Activated naive CD4-positive, alpha-beta T cell treated with anti-CD3 and anti-CD28 coated beads, Interleukin-2, amount 50 U/mL, for 24 hours (primary cell): ENCODE results near the gene MORN3.
A peak's percentile ranks its signal among the peaks of the same experiment; 100 is the strongest.

ENCODE experiments used
- H3K27ac Mint-ChIP-seq: one replicate; pipeline ENCODE4 v1.8.0; 2021; ENCODE audit warnings: mild to moderate bottlenecking, mixed read lengths
- H3K27me3 Mint-ChIP-seq: one replicate; pipeline ENCODE4 v1.8.0; 2021; ENCODE audit warnings: mixed read lengths
- H3K36me3 Mint-ChIP-seq: one replicate; pipeline ENCODE4 v1.8.0; 2021; ENCODE audit warnings: mixed read lengths
- H3K4me1 Mint-ChIP-seq: one replicate; pipeline ENCODE4 v1.8.0; 2021; ENCODE audit warnings: mixed read lengths
- H3K4me3 Mint-ChIP-seq: one replicate; pipeline ENCODE4 v1.8.0; 2021; ENCODE audit warnings: mild to moderate bottlenecking, mixed read lengths
- H3K9me3 Mint-ChIP-seq: one replicate; pipeline ENCODE4 v1.8.0; 2021; ENCODE audit warnings: mixed read lengths

MORN3 gene

GRCh38 chr12:121632069-121632970 is 37.1 kb downstream of the MORN3 start:
- peak overlapping the region; percentile 75 for H3K4me3 Mint-ChIP-seq
- peak overlapping the region; percentile 92 for H3K27ac Mint-ChIP-seq
- no peaks in the 10 kb centered on the region for H3K27me3 Mint-ChIP-seq
- peaks cover 76% of the 10 kb centered on the region for H3K4me1 Mint-ChIP-seq
- H3K9me3 Mint-ChIP-seq: no peaks in the 10 kb centered on the region
- peaks cover 12% of the 10 kb centered on the region for H3K36me3 Mint-ChIP-seq

DNA sequence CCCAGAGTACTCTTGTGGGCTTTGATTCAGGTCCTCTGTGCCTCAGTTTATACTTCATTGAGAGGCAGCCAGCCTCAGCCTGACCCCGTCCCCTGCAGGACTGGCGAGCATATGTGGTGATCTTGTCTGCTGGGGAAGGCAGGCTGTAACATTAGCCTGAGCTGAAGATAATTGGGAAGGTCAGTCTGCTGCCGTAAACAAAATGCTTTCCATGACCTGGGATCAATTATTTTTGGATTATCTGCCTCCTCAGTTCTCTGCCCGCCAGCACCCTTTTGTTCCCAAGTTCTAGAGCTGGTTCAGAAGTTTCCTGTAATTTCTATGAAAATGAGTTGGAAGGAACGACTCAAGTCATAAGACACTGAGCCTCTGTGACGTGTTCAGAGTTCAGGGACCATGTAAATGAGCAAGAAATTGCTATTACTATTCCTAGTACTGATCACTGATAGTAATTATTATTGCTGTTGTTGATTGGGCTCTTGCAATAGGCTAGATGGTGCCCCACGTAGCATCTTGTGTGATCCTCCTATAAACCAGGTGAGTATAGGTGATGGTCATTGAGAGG is 38.6 kb downstream of the MORN3 start:
- Mint-ChIP-seq H3K4me3 (peak overlapping the region; percentile 72), H3K4me1 (peaks cover 67% of the 10 kb centered on the region), H3K9me3 (no peaks in the 10 kb centered on the region), H3K27me3 (no peaks in the 10 kb centered on the region), H3K27ac (peak overlapping the region; percentile 98), H3K36me3 (peaks cover 12% of the 10 kb centered on the region)

GRCh38 chr12:121628536-121628935 is 40.9 kb downstream of the MORN3 start:
- Mint-ChIP-seq H3K4me1 (peaks cover 68% of the 10 kb centered on the region), H3K27me3 (no peaks in the 10 kb centered on the region), H3K36me3 (peaks cover 12% of the 10 kb centered on the region), H3K27ac (peak overlapping the region; percentile 98), H3K4me3 (peak overlapping the region; percentile 96), H3K9me3 (no peaks in the 10 kb centered on the region)

DNA sequence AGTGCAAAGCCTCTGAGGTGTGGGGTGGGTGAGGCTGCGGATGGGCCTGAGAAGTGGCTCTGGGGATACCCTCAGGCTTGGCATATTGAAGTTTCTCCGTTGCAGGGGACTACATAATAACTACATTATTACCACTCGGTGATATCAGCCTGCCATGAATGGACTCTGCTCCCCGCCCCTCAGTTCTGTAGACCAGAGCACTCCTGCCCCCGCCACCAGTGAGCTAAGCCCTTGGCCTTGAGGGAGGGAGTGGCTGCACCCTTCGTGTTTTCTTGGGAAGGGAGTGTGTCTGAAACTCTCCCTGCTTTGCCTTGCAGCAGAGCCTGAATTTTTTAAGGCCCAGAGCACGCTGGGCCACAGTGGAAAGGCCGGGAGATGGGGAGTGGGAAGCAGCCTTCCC is 41.4 kb downstream of the MORN3 start:
- Mint-ChIP-seq H3K9me3 (no peaks in the 10 kb centered on the region), H3K4me3 (peak overlapping the region; percentile 96), H3K36me3 (peaks cover 12% of the 10 kb centered on the region), H3K27me3 (no peaks in the 10 kb centered on the region), H3K27ac (peak overlapping the region; percentile 96), H3K4me1 (peaks cover 66% of the 10 kb centered on the region)

DNA sequence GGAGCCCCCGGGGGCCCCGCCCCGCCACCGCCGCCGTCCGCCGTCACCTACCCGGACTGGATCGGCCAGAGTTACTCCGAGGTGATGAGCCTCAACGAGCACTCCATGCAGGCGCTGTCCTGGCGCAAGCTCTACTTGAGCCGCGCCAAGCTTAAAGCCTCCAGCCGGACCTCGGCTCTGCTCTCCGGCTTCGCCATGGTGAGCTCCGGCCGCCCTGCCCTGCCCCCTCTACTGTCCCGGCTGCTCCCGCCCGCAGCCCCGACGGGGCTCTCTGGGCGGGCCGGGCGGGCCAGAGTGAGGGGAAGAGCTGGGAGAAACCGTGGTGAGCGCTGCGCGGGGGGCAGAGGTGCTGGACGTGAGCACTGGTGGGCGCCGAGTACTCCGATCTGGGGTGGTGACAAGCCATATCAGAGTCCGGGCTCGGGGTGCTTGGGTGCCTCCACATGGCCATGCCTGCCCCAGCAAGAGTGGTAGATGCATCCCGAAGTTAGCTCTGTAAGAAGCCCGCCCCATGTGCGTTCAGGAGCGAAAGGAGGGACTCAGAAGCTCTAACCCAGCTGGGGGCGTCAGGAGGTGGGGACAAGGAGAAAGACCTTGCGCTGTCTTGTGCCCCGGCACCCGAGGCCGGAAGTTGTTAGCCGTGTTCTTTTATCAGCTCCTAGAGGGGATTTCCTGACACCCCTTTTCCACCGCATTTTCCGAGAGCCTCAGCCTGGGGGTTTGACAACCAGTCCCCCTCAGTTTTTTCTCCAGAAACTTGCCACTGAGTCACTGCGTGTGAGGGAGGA is 42.4 kb downstream of the MORN3 start:
- Mint-ChIP-seq H3K9me3 (no peaks in the 10 kb centered on the region), H3K4me3 (peak overlapping the region; percentile 96), H3K27me3 (no peaks in the 10 kb centered on the region), H3K36me3 (peaks cover 11% of the 10 kb centered on the region), H3K4me1 (peaks cover 57% of the 10 kb centered on the region), H3K27ac (peak overlapping the region; percentile 96)

GRCh38 chr12:121626087-121626852 is 43.2 kb downstream of the MORN3 start, which contains the start of gene ORAI1:
ORAI1 (plus strand) TSS chr12:121626530.
- Mint-ChIP-seq H3K9me3 (no peaks in the 10 kb centered on the region), H3K27ac (peak within 1 kb of the TSS; percentile 96), H3K4me3 (peak within 1 kb of the TSS; percentile 96), H3K36me3 (peaks cover 8% of the 10 kb centered on the region), H3K4me1 (peaks cover 49% of the 10 kb centered on the region), H3K27me3 (no peaks in the 10 kb centered on the region)

DNA sequence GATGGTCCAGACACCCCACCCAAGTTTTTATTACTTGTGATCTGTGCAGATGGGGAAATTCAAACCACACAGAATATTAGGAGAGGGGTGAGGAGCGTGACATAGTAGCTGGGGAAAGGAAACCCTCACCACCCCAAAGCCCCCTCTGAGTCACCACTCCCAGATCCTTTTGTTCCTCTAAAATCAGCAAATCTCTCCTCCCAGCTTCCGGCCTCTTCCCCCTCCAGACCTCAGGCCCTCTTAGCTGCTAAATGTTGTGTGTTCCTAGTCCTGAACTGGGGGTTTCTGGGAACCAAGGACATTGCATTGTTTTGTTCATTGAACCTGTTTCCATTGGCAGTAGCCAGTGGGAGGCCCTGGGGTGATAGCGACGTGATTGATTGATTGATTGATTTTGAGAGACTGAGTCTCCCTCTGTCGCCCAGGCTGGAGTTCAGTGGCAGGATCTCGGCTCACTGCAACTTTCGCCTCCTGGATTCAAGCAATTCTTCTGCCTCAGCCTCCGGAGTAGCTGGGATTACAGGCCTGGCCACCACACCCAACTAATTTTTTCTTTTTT is 49.0 kb downstream of the MORN3 start:
- Mint-ChIP-seq H3K36me3 (no peaks in the 10 kb centered on the region), H3K4me1 (peaks cover 11% of the 10 kb centered on the region), H3K4me3 (no peak overlapping the region), H3K27ac (no peak overlapping the region), H3K27me3 (no peaks in the 10 kb centered on the region), H3K9me3 (no peaks in the 10 kb centered on the region)

- H3K4me1 Mint-ChIP-seq: peaks cover 11% of the 10 kb centered on the region
Measured at GRCh38 chr12:121618659-121619233, 50.7 kb downstream of the MORN3 start.

GRCh38 chr12:121614872-121615467 is 54.5 kb downstream of the MORN3 start:
- Mint-ChIP-seq H3K36me3 (no peaks in the 10 kb centered on the region), H3K4me3 (no peak overlapping the region), H3K27me3 (no peaks in the 10 kb centered on the region), H3K27ac (no peak overlapping the region), H3K4me1 (peaks cover 7% of the 10 kb centered on the region), H3K9me3 (no peaks in the 10 kb centered on the region)

More at GRCh38 chr12:121618659-121619233, 50.7 kb downstream of the MORN3 start:
- no peak overlapping the region for H3K27ac Mint-ChIP-seq
- no peaks in the 10 kb centered on the region for H3K36me3 Mint-ChIP-seq
- no peak overlapping the region for H3K4me3 Mint-ChIP-seq
- H3K9me3 Mint-ChIP-seq: no peaks in the 10 kb centered on the region
- no peaks in the 10 kb centered on the region for H3K27me3 Mint-ChIP-seq

DNA sequence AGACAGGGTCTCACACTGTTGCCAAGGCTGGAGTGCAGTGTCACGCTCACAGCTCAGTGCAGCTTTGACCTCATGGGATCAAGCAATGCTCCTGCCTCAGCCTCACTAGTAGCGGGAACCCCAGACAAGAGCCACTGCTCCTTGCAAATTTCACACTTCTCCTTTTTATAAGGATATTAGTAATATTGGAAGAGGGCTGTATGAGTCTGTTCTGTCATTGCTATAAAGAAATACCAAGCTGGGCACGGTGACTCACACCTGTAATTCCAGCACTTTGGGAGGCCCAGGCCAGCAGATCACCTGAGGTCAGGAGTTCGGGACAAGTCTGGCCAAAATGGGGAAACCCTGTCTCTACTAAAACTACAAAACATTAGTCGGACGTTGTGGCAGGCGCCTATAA is 56.0 kb downstream of the MORN3 start:
- H3K36me3 Mint-ChIP-seq: no peaks in the 10 kb centered on the region
- no peak overlapping the region for H3K27ac Mint-ChIP-seq
- no peaks in the 10 kb centered on the region for H3K27me3 Mint-ChIP-seq
- H3K4me1 Mint-ChIP-seq: peaks cover 7% of the 10 kb centered on the region
- H3K4me3 Mint-ChIP-seq: no peak overlapping the region
- H3K9me3 Mint-ChIP-seq: no peaks in the 10 kb centered on the region

GRCh38 chr12:121611306-121611705 is 58.1 kb downstream of the MORN3 start:
- H3K4me3 Mint-ChIP-seq: no peak overlapping the region
- peaks cover 7% of the 10 kb centered on the region for H3K4me1 Mint-ChIP-seq
- H3K27ac Mint-ChIP-seq: no peak overlapping the region
- H3K36me3 Mint-ChIP-seq: no peaks in the 10 kb centered on the region
- H3K27me3 Mint-ChIP-seq: no peaks in the 10 kb centered on the region
- H3K9me3 Mint-ChIP-seq: no peaks in the 10 kb centered on the region

DNA sequence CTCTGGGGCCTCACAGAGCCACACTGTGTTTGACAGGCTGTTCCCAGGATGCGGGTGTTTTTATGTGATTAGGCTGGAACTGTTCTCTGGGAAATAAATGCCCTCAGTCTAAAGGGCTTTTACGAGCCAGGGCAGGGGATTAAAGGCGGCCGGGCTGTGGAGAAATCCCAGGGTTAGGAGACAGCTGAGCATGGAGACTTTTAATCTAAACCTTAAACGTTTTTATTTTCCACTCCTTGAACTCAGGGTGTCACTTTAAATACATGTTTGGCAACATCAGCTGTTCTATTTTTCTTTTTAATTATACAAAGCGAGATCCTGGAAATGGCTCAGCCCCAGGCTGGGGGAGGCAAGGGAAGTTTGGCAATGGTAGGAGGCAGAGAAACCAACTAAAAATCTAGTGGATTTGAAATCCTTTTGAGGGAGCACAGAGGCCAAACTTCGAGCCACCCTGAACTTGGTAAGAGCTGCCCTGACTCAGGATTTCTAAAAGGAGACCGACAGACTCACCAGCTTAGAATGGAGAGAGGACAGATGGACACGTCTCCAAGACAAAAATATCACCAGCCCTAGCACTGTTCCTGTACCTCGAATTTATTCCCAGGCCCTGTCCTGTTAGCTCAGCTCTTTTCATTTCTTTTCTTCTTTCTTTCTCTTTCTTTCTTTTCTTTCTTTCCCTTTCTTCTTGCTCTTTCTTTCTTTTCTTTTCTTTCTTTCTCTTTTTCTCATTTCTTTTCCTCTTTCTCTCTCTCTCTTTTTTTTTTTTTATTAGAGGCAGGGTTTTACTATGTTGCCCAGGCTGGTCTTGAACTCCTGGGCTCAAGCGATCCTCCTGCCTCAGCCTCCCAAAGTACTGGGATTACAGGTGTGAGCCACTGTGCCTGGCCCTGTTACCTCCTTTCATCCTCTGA is 59.0 kb downstream of the MORN3 start:
- Mint-ChIP-seq H3K27ac (peak overlapping the region; percentile 63), H3K27me3 (no peaks in the 10 kb centered on the region), H3K36me3 (no peaks in the 10 kb centered on the region), H3K4me1 (peaks cover 7% of the 10 kb centered on the region), H3K4me3 (no peak overlapping the region), H3K9me3 (no peaks in the 10 kb centered on the region)

DNA sequence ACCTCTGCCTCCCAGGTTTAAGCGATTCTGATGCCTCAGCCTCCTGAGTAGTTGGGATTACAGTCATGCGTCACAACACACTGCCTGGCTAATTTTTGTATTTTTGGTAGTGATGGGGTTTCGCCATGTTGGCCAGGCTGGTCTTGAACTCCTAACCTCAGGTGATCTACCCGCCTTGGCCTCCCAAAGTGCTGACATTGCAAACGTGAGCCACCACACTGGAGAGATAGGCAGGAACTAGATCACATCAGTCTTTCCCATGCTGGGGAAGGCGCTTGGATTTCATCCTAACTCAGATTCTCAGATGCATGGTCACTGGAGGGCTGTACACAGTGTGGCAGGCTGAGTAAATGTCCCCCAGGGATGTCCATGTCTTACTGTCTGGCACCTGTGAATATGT is 61.2 kb downstream of the MORN3 start:
- no peak overlapping the region for H3K27ac Mint-ChIP-seq
- H3K27me3 Mint-ChIP-seq: no peaks in the 10 kb centered on the region
- H3K4me3 Mint-ChIP-seq: no peak overlapping the region
- H3K9me3 Mint-ChIP-seq: no peaks in the 10 kb centered on the region
- no peaks in the 10 kb centered on the region for H3K36me3 Mint-ChIP-seq
- H3K4me1 Mint-ChIP-seq: no peaks in the 10 kb centered on the region
